ENCODE results near the gene HMCN1.

The HMCN1 gene

DNA sequence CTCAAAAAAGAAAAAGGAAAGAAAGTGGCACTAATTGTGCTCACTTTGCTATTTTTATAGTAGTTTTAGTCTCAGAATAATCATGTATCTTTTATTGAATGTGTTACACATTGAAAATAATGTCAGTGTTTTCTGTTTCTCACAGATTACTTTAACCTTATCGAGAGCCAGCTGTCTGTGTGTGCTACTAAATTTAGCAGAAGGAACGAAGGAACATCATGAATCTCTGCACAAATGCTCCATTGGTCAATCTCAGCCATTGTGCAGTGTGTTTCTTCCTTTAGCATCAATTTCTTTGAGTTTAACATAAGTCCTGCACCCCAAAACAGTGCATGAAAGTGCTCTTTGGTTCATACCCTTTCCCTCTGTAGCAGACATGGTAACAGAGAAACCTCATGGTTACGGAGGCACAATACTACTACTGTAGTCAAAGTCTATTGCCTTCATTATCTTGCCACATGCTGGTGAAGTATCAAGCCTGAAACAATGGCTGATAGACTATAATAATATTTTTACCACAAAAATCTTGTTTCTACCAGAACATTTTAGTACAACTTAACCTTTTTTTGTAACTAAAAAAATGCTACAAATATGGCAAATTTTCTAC, 310.0 kb downstream of the HMCN1 start:
- DNase-seq = no peak

DNA sequence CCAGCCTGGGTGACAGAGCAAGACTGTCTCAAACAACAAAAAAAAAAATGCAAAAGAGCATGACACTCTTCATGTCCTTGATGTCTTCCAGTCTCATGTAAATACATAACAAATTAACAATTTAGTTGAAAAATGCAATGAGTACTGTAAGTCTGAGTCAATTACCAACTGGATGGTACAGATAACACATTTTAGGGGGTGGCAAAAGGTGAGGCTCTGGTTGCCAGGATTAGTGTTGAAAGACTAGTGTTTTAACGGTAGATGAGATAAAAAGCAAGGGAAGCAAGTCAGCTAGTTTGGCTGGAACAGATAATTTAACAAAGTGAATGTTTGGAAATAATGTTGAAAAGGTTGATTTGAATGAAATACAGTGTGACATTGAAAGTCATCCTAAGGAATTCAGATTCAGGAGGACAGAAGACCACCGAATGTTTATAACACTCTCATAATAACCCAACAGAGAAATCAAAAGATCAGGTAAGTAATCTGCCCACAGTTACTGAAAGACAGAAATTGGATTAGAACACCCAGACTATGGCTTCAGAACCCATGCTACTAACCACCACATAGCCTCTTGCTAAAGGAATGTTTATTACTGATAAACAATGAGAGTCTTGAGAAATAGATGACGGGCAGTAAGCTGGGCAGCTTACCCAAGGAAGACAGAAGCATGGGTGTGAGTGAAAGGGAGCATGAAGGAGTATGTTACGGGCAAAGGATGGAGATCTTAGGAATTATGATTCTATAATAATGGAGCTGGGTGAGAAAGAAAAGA, 312.4 kb downstream of the HMCN1 start:
- no peak for DNase-seq

DNA sequence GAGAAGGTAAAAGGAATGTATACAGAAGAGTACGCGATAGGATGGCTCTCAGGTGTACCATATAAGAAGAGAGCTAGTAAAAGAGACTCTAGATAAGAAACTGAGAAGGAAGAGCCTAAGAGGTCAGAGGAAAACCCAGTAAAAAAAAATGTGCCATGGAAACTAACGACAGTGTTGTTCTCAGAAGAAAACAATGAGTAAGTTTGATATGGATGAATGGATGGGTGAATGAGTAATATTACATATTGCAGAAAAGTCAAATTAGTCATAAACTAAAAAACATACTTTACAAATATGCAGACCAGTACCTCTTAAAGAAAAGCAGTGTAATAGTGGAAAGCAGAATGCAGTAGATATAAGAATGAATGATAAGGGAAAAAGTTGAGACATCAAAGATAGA, 316.2 kb downstream of the HMCN1 start:
- no peak for DNase-seq

DNA sequence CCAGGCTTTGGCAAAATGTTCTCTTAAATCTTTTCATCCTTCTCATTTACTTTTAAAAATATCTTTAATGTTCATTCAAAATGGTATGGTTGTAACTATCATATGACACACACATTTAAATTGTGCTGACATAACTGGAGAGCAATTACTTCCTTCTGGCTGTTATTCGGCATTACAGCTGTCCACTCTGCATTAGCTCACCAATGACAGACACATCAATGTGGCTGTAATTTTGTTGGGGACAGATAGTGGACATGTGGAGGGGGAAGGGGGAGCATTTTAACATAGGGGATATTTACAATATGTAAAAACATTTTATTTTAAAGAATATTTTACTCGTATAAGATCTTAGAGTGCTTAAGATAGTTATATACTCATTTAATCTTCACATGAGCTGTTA, 319.8 kb downstream of the HMCN1 start:
- DNase-seq = no peak

DNA sequence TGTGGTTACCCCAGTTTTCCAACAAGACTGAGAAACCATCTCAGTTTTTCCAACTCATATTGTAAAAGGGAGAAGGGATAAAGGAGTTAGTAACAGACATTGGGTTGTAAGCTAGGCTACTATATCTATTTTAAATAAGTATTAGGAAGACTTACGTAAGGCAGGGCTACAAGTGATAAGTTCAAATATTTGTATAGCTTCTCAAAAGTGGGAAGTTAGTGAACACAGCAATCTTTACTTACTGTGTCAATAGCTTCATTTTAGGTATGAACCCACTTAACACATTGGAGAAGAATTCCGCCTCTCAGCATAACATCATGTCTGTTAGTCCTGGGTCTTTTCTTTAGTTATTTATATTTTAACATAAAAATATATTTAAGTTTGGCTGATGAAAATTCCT, 320.7 kb downstream of the HMCN1 start:
- no peak for DNase-seq

DNA sequence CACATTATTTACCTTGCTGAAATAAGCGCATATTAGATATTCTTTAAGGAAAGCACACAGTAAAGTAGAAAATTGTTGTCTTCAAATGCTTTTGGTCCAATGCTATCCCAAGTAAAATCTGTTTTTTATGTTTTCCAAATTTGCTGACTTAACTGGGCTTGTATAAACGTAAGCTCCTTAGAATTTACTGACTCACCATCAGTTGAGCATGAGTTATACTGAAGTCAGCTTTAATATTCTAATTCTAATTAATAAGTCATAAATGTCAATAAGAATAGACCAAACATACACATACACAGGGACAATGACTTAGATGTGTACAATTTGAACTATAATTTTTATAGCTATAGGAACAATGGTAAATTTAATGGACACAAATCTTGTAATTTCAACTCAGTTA, 321.7 kb downstream of the HMCN1 start:
- no peak for DNase-seq

- DNase-seq = no peak
Observed at GRCh38 chr1:186057086-186057485, 322.9 kb downstream of the HMCN1 start.

DNA sequence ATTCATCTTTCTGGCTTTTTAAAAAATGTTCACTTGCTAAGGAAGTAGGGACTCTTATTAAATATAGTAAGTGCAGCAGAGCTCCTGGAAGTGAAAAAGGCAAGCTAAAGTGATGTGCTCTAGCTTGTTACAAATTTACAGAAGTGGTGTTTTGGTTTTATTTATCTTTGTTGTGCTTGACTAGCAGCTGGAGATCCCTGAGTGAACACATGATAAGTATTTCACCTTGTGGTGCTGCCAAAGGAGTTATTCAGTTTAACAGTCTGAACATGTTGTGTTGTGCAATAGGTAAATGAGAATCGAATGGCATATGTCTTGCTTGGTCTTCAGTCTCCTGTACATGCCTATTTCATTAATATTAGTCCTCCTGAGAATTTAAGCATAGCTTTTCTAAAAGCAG, 325.1 kb downstream of the HMCN1 start:
- no peak for DNase-seq

- DNase-seq = no peak
Observed at GRCh38 chr1:186059752-186060151, 325.6 kb downstream of the HMCN1 start.

DNA sequence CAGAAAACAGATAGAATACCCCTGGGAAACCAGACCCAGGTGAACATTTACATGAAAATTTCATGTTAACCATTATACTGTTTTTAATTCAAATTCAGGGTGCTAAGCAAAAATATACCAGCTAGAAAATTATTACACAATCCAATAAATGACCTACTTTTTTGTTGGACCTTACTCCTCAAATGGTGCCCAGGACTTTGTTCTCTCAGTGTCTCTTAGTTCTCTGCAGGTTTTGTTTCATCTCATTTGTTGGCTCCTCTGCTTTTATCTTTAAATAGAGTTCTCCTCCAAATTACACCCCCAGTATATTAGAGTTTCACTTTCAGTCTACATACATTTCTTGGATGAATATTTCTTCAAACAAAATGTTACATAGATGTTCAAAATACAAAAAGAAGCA, 326.0 kb downstream of the HMCN1 start:
- no peak for DNase-seq

DNA sequence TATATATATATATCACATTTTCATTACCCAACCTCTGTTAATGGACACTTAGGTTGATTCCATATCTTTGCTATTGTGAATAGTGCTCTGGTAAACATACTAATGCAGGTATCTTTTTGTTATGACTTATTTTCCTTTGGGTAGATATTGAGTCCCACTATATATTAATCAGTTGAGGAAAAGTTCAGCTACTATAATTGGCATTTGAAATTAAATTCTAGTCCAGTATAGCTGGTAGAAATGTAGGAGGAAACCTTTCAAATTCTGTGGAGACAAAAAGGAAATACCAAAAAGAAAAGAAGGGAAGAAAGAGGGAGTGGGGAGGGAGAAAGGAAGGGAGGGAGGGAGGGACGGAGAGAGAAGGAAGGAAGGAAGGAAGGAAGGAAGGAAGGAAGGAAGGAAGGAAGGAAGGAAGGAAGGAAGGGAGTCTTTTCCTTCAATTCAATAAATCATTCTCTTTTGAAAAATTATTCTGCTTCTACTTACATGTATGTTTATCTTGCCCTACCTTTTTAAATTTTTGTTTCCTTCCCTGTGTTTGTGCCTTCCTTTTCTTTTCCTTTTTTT, 329.0 kb downstream of the HMCN1 start:
- DNase-seq = no peak

- DNase-seq = no peak
Observed at GRCh38 chr1:186066411-186066810, 332.2 kb downstream of the HMCN1 start.

- no peak for DNase-seq
Observed at GRCh38 chr1:186073697-186074096, 339.5 kb downstream of the HMCN1 start.

DNA sequence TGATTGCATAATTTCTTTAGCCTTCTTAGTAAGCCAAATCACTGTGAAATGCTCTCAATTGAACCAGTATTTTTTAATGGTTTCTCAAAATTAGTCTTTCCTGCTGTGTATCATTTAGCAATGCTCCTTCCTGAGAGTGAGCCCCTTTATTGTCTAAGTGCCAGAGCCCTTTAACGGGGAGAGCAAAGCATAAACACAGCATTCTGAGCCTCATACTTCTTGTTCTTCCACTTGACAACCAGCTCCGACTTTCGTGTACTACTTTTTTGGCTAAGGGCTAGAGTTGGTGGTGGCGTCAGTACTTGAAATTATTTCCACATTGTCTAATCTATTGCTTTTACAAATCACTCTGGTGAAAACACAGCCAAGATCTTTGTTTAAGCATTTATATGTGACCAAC, 341.8 kb downstream of the HMCN1 start:
- DNase-seq = no peak

DNA sequence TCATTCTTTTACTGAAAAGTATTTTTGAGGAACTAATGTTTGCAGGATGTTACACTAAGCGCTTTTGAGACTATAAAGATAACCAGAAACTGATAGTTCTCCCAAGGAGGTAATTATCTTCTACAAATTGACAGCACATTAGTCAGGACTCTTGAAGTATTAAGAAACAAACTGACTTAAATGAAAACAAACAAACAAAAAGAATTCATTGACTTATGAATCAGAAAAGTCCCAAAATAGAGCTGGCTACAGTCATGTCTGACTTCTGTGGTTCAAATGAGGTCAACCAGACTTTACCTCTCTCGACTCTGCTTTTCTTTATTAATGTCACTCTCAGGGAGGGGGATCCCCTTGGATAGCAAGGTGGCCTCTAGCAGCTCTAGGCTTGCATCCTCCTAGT, 344.1 kb downstream of the HMCN1 start:
- DNase-seq = no peak

DNA sequence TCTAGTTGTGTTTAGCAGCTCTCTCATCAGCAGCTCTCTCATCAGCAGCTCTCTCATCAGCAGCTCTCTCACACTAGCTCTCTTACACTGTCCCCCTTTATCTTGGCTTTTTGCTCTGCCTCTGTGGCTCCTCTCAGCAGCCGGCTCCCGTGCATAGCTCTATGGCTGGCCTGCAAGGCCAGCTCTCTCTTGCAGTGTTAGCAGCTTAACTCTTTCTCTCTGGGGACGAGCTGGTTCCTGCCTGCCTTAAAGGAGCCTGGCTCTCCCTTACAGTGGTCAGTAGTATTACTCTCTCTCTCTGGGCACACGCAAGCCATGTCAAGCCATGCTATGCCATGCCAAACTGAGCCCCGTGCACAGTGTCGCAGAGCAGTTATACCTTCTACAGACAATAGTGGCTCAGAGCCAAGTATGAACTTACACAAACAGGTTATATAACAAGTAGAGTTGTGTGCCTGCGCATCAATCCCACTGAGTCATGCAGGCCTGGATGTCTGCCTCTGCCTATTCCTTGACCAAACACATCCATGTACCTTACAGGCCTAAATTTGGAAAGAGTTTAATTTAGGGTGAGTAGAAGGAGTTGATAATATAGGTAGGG, 345.0 kb downstream of the HMCN1 start:
- DNase-seq = no peak

GRCh38 chr1:186082235-186082937, 348.2 kb downstream of the HMCN1 start:
- peak; percentile 40 for DNase-seq

- DNase-seq = no peak
Observed at GRCh38 chr1:186086583-186086982, 352.4 kb downstream of the HMCN1 start.

DNA sequence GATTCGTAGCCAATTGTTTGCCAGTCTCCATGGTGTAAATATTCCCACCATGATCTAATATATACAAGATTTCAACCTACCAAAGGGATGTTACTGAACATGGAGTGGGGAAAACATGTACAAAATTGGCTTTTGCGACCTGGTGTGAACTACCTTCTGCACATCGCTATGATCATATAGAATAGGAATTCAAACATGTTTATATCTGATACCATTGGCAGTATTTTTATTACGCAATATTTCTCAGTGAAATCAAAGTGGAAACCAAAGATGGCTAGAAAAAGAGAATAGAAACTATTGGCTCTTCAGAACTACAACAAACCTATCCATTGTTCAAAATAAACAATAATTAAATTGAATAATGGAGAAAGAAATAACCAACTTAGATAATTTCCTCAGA, 355.7 kb downstream of the HMCN1 start:
- no peak for DNase-seq

GRCh38 chr1:186091222-186091720, 357.1 kb downstream of the HMCN1 start:
- DNase-seq = no peak

DNA sequence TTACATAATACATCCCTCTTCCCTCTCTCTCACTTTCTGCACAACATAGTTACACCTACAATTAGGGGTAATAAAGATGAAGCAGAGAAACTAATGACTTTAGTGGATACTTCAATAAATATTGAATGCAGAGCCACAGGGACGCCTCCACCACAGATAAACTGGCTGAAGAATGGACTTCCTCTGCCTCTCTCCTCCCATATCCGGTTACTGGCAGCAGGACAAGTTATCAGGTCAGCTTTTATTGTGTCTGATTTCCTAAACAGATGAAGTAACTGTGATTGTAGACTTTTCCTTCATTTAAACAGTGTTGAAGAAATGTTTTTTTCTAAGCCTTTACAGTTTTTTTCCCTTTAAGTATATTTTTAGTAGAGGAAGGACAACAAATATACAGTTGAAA, 359.2 kb downstream of the HMCN1 start:
- DNase-seq = no peak

GRCh38 chr1:186094172-186094571, 360.0 kb downstream of the HMCN1 start:
- no peak for DNase-seq
